GM12872 (cell line): ENCODE data around the gene SNX32.

Source experiments
- CTCF ChIP-seq: IDR thresholded peaks from 3 replicates; pipeline ENCODE4 v1.5.1; 2011; ENCODE audit warnings: low read depth, mild to moderate bottlenecking, low read length, moderate library complexity; ENCODE audit not compliant: insufficient read depth

Gene SNX32

DNA sequence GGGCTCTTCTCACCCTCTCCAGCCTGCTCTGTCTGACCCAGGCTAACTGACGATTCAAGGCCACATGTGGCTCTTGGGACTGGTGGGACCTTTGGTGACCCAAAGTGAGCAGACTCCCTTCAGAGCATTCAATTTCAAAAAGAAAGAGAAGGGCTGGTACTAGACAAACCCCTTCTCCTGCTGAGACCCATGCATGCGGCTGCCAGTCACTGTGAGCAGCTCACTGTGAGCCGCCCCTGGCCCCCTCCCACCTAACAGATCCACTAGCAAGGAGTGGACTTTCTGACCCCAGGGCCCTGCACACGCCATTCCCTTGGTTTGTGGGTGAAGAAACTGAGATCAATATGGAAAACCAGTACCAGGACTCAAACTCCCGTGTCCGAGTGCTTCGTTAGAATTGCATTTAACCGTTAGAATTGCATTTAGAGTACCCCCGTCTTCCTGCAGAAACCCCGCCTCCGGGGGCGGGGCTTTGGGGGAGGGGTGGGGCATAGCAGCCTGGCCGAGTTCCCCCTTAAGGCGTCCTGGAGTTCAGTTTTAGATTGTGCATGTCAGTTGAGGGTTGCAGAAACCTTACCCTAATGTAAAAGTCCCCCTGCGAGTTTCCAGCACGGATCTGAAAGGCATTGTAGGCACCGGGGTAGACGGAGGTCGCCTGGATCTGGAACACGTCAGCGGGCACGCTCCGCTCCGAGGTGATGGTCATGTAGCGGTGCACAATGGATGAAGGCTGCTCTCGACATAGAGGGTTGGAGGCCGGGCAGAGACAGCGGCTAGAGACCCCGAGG, 33.7 kb downstream of the SNX32 start:
- TF ChIP-seq CTCF: no peak

GRCh38 chr11:65868076-65868667, 34.4 kb downstream of the SNX32 start:
- TF ChIP-seq CTCF: no peak

DNA sequence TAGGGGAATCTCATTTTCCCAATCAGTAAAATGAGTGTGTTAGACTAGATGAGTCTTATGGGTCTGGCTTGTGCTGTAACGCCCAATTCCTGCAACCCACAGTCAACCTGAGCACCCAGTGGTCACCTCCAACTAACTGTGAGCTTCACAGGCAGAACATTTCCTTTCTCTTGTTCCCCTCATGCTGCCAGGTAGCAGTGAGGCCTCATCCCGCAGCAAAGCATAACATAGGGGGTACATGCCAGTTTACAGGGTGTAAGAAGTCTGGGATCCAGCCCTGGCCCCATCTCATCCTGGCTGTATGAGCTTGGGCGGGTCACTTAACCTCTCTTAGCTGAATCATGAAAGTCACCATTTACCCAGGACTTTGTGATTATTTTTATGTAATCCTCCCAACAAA, 35.1 kb downstream of the SNX32 start:
- TF ChIP-seq CTCF: no peak

DNA sequence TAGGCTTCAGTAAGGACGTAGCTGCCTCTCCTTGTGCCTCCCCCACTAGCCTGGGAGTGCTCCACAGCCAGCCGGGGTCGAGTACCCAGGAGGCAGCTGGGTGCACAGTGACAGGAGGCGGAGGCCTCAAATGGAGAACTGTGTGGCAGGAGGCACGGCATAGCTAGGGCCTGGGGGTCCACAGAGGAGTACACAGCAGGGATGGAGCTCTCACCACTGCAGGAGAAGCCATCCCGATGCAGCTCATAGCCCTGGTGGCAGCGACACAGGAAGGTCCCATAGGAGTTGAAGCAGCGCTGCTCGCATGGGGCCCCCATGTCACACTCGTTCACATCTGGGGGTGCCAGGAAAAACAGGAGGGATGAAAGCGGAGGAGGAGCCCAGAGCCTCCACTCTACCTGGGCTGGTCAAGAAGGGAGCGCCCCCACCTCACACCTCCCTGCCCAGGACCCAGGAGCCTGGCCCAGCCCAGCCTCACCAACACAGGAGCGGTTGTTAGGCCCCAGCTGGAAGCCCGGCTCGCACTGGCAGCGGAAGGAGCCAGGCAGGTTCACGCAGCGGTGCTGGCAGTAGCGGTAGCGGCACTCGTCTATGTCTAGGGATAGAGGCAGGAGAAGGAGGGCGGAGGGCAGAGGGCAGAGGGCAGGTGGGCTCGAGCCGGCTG, 36.0 kb downstream of the SNX32 start:
- TF ChIP-seq CTCF: no peak

DNA sequence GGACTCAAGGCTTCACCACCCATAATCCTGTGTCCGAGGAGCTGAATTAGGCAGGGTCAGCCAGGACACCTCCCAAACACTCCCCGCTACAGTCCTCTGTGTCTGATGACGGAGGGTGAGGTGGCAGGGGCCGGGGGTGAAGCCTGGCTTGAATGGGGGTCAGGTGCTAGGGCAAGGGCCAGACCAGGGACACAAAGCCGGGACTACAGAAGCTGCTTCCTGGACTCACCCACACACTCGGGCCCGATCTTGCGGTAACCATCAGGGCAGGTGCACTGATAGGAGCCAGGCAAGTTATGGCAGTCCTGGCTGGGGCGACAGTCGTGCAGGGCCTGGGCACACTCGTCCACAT, 36.5 kb downstream of the SNX32 start:
- TF ChIP-seq CTCF: no peak

DNA sequence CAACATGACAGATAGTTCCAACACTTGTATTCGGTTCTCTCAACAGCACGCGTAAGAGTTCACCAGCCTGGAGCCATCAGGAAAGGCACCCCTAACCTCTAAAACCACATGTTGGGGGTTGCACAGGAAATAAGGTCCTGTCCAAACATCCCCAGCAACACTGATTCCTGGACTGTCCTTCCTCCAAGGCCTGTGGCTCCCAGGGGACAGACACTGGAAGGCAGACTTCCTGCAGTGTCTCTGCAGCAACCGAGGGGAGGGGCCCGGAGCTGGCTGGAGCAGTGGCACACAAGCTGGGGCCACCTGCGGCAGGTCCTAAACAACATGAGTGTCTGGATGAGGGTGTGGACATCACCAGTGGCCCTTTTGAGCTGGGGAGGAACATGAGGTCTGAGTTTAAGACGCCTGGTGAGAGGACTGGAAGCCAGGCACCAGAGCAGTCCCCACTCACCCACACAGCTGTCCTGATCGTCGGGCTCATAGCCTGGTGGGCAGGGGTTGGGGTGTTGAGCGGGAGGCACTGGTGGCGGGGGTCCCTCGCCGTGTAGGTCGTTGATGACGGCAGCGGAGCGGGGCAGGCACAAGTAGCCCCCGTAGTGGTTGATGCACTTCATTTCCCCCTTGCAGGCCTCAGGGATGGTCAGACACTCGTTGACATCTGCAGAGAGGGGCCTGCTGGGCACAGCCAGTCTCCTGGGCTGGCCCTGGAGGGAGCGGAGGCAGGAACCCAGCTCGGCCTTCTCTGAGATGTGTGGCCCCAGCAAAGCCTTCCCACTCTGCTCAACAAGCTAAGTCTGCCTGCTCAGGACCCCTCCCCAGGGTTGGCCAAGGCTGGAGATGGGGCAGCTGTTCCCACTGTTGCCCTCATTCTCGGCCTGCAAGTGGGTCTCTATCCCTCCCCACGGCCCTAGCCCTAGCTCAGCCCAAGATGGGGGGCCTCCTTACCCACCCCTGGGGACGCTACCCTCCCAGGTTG, 37.2 kb downstream of the SNX32 start:
- TF ChIP-seq CTCF: no peak
